ENCODE results near the gene ZYG11B.
"Not testable (repeated sequence)": the region's sequence is repeated elsewhere in the genome, so short reads cannot be mapped to it uniquely, and the experiment has no call there.

The ZYG11B gene

DNA sequence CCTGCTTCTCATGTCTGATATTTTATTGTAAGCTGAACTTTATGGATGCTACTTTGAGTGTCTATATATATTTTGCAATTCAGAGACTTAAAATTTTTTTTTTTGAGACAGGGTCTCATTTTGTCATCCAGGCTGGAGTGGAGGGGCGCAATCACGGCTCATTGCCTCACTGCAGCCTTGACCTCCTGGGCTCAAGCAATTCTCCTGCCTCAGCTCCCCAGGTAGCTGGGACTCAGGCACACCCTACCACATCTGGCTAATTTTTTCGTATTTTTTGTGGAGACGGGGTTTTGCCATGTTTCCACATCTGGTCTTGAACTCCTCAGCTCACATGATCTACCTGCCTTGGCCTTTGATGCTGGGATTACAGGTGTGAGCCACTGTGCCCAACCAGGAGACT, 124.7 kb downstream of the ZYG11B start:
- DNase-seq (ENCODE audit: low read depth, low spot score) = no peak

DNA sequence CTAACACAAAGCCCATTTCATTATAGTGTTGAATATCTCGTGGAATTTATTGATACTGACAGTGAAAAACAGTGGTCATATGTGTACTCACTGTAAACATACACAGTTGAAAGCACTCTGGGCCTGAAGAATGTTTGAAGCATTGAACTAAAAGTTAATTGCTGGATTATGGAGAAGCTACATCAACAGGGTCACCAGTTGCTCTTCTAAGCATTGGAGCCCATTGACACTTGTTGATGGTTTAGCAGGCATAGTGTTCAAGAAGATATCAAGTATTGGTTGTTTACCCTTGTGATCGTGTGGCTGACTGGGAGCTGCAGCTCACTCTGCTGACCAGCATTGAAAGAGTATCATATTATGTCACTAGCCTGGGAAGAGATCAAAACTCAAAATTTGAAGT, 126.6 kb downstream of the ZYG11B start:
- DNase-seq (ENCODE audit: low read depth, low spot score) = no peak

DNA sequence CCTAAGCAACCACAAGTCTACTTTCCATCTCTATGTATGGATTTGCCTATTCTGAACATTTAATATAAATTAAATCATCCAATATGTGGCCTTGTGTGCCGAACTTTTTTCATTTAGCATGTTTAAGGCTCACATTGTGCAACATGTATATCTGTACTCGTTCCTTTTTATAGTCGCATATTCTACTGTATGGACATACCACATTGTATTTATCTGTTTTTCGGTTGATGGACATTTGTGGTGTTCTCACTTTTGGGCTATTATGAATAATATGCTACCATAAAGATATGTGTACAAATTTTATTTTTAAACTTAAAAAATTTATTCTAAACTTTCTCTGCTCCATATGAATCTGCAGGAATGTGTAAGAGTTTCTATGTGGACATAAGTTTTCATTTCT, 129.3 kb downstream of the ZYG11B start:
- DNase-seq (ENCODE audit: low read depth, low spot score) = no peak

- no peak for DNase-seq (ENCODE audit: low read depth, low spot score)
Observed at GRCh38 chr1:52856026-52856425, 129.8 kb downstream of the ZYG11B start.

DNA sequence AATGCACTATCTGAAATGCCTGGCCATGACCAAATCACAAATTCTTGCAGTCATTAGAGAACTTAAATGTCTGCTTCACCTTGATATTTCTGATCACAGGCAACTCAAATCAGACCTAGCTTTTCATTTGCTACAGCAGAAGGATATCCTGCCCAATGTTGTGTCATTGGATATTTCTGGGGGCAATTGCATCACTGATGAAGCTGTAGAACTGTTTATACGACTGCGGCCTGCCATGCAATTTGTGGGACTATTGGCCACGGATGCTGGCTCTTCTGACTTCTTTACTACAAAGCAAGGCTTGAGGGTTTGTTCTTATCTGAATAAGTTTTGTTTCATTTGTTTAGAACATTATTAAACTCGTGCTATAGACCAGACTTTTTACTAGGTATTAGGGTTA, 131.2 kb downstream of the ZYG11B start:
- no peak for DNase-seq (ENCODE audit: low read depth, low spot score)

DNA sequence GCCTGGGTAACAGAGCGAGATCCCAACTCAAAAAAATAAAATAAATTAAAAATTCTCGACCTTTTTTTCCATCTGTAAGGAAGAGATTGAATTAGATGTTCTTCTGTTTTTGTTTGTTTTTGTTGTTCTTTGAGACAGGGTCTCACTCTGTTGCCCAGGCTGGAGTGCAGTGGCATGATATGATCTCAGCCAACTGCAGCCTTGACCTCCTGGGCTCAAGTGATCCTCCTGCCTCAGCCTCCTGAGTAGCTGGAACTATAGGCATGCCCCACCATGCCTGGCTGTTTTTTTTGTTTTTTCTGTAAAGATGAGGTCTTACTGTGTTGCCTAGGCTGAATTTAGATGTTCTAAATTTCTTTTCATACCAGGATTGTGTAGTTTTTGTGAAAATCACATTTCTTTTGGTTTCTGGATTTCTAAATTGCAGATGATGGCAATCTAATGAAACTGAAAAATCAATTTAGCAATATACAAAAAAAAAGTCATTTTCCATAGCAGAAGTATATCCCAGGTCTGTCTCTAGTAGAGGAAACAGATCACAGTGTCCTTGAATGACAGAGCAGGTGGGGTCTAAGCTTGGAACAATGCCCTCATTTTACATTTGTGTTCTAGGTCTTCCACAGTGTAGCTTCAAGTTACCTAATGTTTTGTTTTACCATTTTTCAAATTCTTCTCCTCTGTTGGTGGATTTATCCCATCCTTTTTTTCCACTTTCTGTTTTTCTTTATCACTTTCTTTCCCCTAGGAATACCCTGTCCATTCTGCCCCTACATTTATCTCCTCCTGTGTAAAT, 136.6 kb downstream of the ZYG11B start:
- no peak for DNase-seq (ENCODE audit: low read depth, low spot score)

- DNase-seq (ENCODE audit: low read depth, low spot score) = no peak
Observed at GRCh38 chr1:52867087-52867863, 141.0 kb downstream of the ZYG11B start.

DNA sequence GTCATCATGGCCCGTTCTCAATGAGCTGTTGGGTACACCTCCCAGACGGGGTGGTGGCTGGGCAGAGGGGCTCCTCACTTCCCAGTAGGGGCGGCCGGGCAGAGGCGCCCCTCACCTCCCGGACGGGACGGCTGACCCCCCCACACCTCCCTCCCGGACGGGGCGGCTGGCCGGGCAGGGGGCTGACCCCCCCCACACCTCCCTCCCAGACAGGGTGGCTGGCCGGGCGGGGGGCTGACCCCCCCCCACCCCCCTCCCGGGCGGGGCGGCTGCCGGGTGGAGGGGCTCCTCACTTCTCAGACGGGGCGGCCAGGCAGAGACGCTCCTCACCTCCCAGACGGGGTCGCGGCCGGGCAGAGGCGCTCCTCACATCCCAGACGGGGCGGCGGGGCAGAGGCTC, 143.5 kb downstream of the ZYG11B start:
- DNase-seq (ENCODE audit: low read depth, low spot score) = not testable (repeated sequence)

GRCh38 chr1:52876843-52877242, 150.6 kb downstream of the ZYG11B start:
- DNase-seq (ENCODE audit: low read depth, low spot score) = no peak
